Non-pigmented ciliary epithelial cell (primary cell): ENCODE results near the gene LDLRAD3.

Experiments
- DNase-seq: peaks from one replicate; pipeline ENCODE4 v3.0.0-alpha.2; 2010; ENCODE audit warnings: low read depth

LDLRAD3 gene

GRCh38 chr11:36139767-36140166, 195.9 kb downstream of the LDLRAD3 start:
- DNase-seq, result no peak

GRCh38 chr11:36141196-36141953, 197.5 kb downstream of the LDLRAD3 start:
- no peak for DNase-seq

- DNase-seq, result no peak
These were observed 198.1 kb downstream of the LDLRAD3 start for GRCh38 chr11:36141956-36142355.

- DNase-seq, result no peak
These were observed 198.6 kb downstream of the LDLRAD3 start for GRCh38 chr11:36142439-36142838.

DNA sequence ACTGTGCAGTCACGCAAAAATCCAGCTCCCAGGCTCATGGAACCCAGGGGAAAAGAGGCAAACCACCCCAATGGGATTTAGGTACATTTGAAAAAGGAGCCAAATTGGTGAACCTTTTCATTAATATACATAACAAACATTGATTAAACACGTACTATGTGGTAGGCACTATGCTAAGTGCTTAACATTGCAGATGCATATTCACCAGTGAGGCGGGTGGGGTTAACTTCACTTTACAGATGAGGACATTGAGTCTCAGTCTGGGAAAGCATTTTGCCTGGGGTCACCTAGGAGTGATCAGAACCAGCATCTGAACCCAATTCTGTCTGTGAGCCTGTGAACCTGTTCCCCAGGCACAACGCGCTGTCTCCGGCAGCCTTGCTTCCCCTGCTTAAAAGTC, 199.0 kb downstream of the LDLRAD3 start:
- DNase-seq, result no peak

- no peak for DNase-seq
These were observed 202.6 kb downstream of the LDLRAD3 start for GRCh38 chr11:36146437-36146836.

- no peak for DNase-seq
These were observed 203.6 kb downstream of the LDLRAD3 start for GRCh38 chr11:36147491-36147890.

DNA sequence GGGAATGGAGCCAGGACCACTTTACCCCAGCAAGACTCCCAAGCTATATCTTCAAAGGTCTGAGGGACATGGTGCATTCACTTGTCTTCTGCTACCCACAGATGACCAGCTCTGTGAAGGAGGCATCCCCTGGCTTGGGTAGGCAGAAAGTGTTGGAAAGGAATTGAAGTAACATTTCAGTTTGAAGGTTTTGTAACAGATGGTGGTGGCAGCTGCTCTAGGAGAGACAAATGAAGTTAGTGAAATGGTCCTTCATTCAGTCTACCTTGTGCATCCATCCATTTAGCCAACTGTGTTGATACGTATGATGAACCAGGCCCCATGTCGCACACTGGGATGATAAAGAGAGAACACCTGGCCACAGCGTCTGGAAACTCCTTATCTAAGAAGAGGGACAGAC, 204.8 kb downstream of the LDLRAD3 start:
- no peak for DNase-seq

DNA sequence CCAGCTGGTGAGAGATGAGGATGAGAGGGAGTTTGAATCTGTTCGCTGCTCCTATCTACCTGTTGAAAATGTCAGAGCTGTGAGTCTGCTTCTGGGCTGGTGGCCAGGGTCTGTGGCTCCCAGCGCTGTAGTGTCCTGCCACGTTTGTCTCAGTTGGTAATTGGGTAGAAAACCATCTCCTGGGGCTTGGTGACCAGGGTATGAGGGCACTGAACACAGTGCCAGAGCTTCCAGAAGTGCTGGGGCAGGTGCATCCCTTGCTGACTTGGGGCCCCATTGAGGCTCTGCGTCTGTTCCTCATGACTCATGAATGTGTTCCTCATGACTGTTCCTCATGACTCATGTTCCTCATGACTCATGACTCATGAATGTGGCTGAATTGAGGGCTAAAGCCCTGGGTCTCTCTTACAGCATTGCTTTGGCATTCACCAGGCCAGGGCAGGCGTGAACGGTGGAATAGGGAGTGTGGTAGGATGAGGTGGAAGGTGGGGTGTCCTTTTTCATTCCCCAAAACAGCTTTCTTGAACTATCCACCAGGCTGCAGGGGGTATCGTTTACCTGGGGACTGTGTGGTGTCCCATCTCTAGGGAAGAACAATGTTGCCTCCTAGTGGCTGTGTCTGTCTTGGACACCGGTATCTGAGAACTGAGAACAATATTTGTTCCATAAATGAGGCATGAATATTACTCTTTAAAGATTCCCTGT, 205.8 kb downstream of the LDLRAD3 start:
- DNase-seq, result peak; percentile 98

DNA sequence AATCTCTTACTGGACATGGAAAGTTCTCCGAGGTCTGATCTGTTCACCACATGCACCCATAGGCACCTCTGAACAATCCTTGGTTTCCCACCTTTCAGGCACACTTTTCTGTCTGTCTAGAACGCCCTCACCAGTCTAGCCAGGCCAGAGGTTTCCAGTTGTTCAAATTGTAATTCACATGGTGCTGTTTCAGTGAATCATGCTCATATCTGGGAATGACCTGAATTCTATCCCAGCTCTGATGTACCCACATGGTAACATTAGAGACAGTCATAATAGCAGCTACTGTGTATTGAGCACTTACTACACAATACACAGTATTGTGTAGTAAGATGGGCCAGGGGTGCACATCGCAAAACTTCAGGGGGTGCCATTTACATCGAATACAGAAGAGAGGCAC, 207.1 kb downstream of the LDLRAD3 start:
- no peak for DNase-seq

GRCh38 chr11:36151933-36152580, 208.2 kb downstream of the LDLRAD3 start:
- DNase-seq, result no peak

DNA sequence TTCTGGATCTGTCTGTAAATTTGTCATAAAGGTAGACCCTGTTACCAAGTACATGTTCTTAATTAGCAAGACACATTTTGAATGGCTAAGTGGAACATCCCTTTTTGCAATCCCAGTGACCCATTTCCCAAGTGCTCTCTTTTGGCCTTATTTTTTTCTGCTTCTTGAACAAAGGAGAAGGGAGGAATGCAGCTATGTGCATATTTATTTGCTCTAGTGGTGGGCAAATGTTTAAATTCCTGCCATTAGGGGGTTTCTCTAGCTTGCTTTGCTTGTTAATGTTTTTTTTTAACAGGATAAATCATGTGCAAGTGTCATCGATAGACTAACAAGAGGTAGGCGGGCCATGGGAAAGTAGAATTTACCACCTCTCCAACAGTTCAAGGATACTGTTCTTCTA, 209.7 kb downstream of the LDLRAD3 start:
- DNase-seq, result no peak

DNA sequence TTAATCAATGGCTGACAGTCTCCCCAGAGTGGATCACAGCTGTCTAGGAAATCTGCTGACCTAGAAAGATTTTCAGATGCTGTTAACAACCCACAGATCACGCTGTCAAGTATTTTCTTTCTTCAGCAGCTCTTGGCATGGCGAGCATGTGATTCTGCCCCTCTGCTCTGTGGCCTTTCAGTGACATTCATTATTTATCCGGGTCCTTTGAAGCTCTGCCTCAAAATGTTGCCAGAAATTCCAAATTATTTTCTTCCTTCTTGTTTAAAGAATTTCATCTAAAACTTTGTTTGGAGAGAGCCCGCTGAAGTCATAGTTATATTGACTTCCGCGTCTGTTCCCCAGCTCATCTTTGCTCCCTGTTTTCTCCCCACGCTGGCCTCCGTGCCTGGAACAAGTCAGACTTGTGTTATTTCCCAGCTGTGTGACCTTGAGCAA, 211.3 kb downstream of the LDLRAD3 start:
- no peak for DNase-seq

- DNase-seq, result no peak
These were observed 211.9 kb downstream of the LDLRAD3 start for GRCh38 chr11:36155770-36156160.

- no peak for DNase-seq
These were observed 212.4 kb downstream of the LDLRAD3 start for GRCh38 chr11:36156161-36156816.

DNA sequence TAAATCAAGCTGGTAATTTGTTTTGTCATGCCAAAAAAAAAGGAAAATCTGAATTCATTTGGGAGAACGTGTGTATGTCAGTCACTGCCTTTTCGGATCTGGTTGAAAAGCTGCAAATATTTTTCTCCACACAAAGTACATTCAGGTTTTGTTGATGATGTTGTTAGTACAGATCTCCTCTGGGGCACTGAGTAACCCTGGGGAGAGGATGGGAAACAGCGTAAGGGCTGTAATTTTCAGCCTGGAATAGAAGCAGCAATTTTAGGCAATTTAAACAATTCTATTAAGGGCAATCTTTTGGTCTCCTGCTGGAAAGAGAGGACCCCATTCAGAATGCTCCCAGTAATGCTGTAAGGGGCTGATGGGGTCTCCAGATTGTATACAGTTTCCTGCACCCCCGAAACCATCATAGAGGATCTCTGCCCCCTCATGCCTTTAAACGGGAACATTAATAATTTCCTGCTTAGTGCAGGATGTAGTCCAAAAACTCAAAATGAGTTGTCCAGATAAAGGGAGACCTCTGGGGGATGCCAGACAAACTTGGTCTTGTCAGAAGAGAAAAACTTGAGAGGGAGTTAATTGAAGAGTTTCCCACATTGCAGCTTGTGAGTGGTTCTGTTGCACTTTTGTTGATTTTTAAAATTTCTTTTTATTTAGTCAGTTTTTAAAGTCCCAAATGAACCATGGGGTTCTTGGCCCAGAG, 213.1 kb downstream of the LDLRAD3 start:
- DNase-seq, result no peak

- no peak for DNase-seq
These were observed 216.2 kb downstream of the LDLRAD3 start for GRCh38 chr11:36160091-36160490.

- DNase-seq, result no peak
These were observed 217.7 kb downstream of the LDLRAD3 start for GRCh38 chr11:36161572-36161971.

DNA sequence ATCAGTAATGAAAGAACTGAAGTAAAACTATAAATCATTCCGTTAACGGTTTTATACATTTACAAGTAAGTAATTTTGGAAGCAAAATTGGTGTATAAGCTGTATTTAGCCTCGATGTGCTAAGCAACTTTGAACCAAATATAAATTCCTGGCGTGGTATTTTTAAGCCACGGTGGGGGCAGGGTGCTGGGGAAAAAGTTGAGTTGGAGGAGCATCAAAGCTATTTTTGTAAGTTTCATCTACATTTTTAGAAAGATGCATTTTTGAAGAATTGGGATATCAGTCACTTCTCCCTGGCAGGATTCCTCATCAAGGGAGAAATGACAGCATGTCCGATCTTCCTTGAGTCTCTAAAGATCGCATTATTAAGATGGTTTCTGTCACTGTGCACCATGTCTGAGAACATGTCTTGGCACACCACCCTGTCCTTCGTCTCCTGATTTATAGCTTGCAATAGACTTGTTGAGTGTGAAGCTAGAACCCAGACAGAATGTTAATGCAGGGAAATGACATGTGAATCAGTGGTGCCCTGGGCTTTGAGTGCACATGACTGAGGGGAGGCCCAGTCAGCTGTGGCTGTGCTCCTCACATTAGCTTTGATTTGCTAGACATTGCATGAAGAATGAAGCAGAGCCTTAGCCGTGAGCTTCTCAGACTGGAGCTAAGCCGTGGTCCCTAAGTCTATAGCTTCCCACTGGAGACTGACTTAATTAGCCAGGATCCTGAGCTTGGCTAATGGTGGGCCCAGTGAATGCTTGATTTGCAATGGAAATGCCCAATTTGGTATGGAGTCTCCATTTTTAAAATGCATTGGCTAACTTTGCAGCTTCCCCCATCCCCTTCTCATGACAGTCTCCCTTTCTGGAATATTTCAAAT, 218.4 kb downstream of the LDLRAD3 start:
- no peak for DNase-seq

DNA sequence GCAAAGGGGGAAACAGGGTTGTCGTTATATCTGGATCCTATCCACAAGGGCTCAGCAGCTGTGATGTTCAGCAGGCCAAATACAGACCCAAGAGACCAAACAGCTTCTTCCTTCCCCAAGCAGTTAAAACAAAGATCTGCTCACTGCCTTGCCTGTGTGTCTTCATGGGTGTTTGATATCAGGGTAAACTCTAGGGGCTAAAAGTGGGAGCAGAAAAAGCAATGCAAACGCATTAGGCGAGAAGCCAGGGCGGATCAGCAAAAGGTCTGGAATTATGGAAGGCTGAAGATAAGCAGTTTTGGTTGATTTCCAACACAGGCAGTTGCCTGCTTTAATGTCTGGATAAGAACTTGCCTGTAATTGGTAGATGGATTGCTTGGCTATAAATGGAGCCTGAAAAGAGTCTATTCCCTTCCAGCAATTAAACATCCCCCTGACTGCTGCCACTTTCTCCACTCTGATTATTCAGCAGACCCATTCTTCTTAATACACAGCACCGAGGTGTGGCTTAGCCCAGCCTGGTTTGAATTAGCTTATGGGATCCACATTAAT, 219.1 kb downstream of the LDLRAD3 start:
- no peak for DNase-seq
